GM18519 (cell line): ENCODE data around the gene ACTG2.
"Not testable (repeated sequence)": the region's sequence is repeated elsewhere in the genome, so short reads cannot be mapped to it uniquely, and the experiment has no call there.

Source experiments
- ATAC-seq: cut with Tn5 transposase; IDR thresholded peaks from one replicate; pipeline ENCODE4 v1.9.1; 2021; ENCODE audit warnings: mild to moderate bottlenecking, moderate library complexity; ENCODE audit not compliant: unreplicated experiment, low FRiP score

ACTG2 gene

GRCh38 chr2:73892631-73893329 lies at the start of gene ACTG2:
TSS of gene ACTG2 (plus strand) at chr2:73893008. CDS start at chr2:73901312, 8,304 bp downstream.
- ATAC-seq, result no peak

GRCh38 chr2:73844087-73844486 lies 48.7 kb upstream of the ACTG2 start:
- no peak for ATAC-seq

- ATAC-seq, result no peak
Observed at GRCh38 chr2:73850009-73850408, 42.8 kb upstream of the ACTG2 start.

GRCh38 chr2:73851274-73851673 lies 41.5 kb upstream of the ACTG2 start:
- no peak for ATAC-seq

- ATAC-seq, result no peak
Observed at GRCh38 chr2:73852020-73852419, 40.8 kb upstream of the ACTG2 start.

GRCh38 chr2:73855526-73855925 lies 37.3 kb upstream of the ACTG2 start:
- ATAC-seq, result no peak

GRCh38 chr2:73856214-73856613 lies 36.6 kb upstream of the ACTG2 start:
- ATAC-seq, result no peak

GRCh38 chr2:73859721-73860586 lies 32.9 kb upstream of the ACTG2 start:
- ATAC-seq, result no peak

GRCh38 chr2:73862987-73863386 lies 29.8 kb upstream of the ACTG2 start:
- no peak for ATAC-seq

- no peak for ATAC-seq
Observed at GRCh38 chr2:73868204-73868978, 24.4 kb upstream of the ACTG2 start.

- no peak for ATAC-seq
Observed at GRCh38 chr2:73870084-73870483, 22.7 kb upstream of the ACTG2 start.

GRCh38 chr2:73877071-73877802 lies 15.6 kb upstream of the ACTG2 start:
- no peak for ATAC-seq

- ATAC-seq, result not testable (repeated sequence)
Observed at GRCh38 chr2:73877984-73878383, 14.8 kb upstream of the ACTG2 start.

GRCh38 chr2:73885406-73885805 lies 7.4 kb upstream of the ACTG2 start:
- ATAC-seq, result no peak

GRCh38 chr2:73886357-73886756 lies 6.5 kb upstream of the ACTG2 start:
- no peak for ATAC-seq

GRCh38 chr2:73887596-73888353 lies 5.0 kb upstream of the ACTG2 start:
- not testable (repeated sequence) for ATAC-seq

- no peak for ATAC-seq
Observed at GRCh38 chr2:73888388-73888787, 4.4 kb upstream of the ACTG2 start.

- ATAC-seq, result no peak
Observed at GRCh38 chr2:73889206-73889605, 3.6 kb upstream of the ACTG2 start.

GRCh38 chr2:73890301-73891092 lies 2.3 kb upstream of the ACTG2 start:
- no peak for ATAC-seq
